NT2/D1 (cell line): ENCODE data around the gene SLC43A3.

ENCODE experiments used
- DNase-seq: peaks from one replicate; pipeline ENCODE4 v3.0.0-alpha.2; 2011; ENCODE audit warnings: low read depth, low spot score
- H3K27me3 ChIP-seq: 2 replicates; pipeline ENCODE4 v1.6.0; 2011; ENCODE audit warnings: mild to moderate bottlenecking; ENCODE audit not compliant: insufficient read length, insufficient read depth
- H3K36me3 ChIP-seq: 2 replicates; pipeline ENCODE4 v1.6.1; 2011; ENCODE audit warnings: mild to moderate bottlenecking, low read length, mixed read lengths; ENCODE audit not compliant: insufficient read depth, insufficient read length
- H3K4me1 ChIP-seq: 2 replicates; pipeline ENCODE4 v1.5.1; 2011; ENCODE audit not compliant: insufficient read depth, insufficient read length
- H3K4me3 ChIP-seq: 2 replicates; pipeline ENCODE4 v1.5.1; 2011; ENCODE audit warnings: low read depth; ENCODE audit not compliant: insufficient read length
- H3K9ac ChIP-seq: 2 replicates; pipeline ENCODE4 v1.6.0; 2011; ENCODE audit warnings: low read depth; ENCODE audit not compliant: insufficient read length
- H3K9me3 ChIP-seq: 2 replicates; pipeline ENCODE4 v1.5.1; 2011; ENCODE audit warnings: mild to moderate bottlenecking, low read length; ENCODE audit not compliant: insufficient read depth
- SUZ12 ChIP-seq: IDR thresholded peaks from 2 replicates; pipeline ENCODE4 v1.6.1; 2011; ENCODE audit not compliant: insufficient read length, insufficient read depth; ENCODE audit errors: extremely low read depth
- YY1 ChIP-seq: IDR thresholded peaks from 2 replicates; pipeline ENCODE4 v1.6.1; 2011; ENCODE audit not compliant: insufficient read length, insufficient read depth
- ZNF274 ChIP-seq: IDR thresholded peaks from 2 replicates; pipeline ENCODE4 v1.6.1; 2011; ENCODE audit warnings: mild to moderate bottlenecking, low read depth, low read length

SLC43A3 gene

GRCh38 chr11:57357856-57358255 lies 69.1 kb downstream of the SLC43A3 start:
- Histone ChIP-seq H3K4me3 (no peak overlapping the region), H3K9ac (no peak overlapping the region), H3K36me3 (no peaks in the 10 kb centered on the region), H3K9me3 (no peaks in the 10 kb centered on the region), H3K27me3 (peaks cover 3% of the 10 kb centered on the region), H3K4me1 (peaks cover 11% of the 10 kb centered on the region)
- DNase-seq: no peak
- TF ChIP-seq ZNF274 (no peak), YY1 (no peak), SUZ12 (no peak)

DNA sequence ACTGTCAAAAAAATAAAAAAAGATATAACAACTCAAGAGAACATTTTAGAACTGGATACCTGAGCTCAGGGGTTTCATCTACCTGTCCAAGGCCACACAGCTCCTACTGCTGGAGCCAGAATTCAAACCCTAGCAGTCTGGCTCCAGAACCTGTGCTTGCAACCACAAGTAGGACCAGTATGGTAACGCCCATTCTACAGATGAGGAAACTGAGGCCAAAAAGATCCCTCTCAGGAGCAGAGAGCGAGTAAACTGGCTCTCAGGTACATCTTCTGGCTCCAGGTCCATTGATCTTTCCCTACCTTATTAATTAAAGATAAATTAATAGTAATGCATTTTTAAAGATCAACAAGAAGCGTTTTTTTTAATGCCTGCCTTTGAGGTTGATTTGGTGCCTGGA lies 69.6 kb downstream of the SLC43A3 start:
- no peak overlapping the region for H3K9ac ChIP-seq
- TF ChIP-seq ZNF274: no peak
- no peak for TF ChIP-seq YY1

More for the DNA sequence above, 69.6 kb downstream of the SLC43A3 start:
- Histone ChIP-seq H3K27me3 (peaks cover under 1% of the 10 kb centered on the region), H3K9me3 (no peaks in the 10 kb centered on the region), H3K36me3 (no peaks in the 10 kb centered on the region), H3K4me3 (no peak overlapping the region), H3K4me1 (peaks cover 12% of the 10 kb centered on the region)
- DNase-seq: no peak
